Endothelial cell of umbilical vein (primary cell): ENCODE results near the gene TRAF7. TPM values are rescaled to one million over a fixed set of nuclear protein-coding genes. Genes with fewer than 3 reads are reported as not detected.

ENCODE experiments used
- BruUV-seq: library from RNA; stranded (reverse); fragments of 400-500 nt; replicated peaks from 2 replicates; lab custom pipeline; 2021; lab: Mats Ljungman, UMichigan
- CTCF ChIA-PET: fragments of 300-600, 350-600 bp; sonication (Branson Sonifier 250); formaldehyde crosslinking; loops from one replicate; lab custom pipeline; 2021; ENCODE audit warnings: antibody characterized with exemption, inconsistent platforms; lab: Charles Lee
- POLR2A ChIA-PET: fragments of 300-600, 350-600 bp; sonication (Branson Sonifier 250); formaldehyde crosslinking; loops from one replicate; lab custom pipeline; 2021; ENCODE audit warnings: antibody characterized with exemption, inconsistent platforms; lab: Charles Lee
- DNase-seq: peaks from one replicate; pipeline ENCODE4 v3.0.0-alpha.2; 2011; ENCODE audit warnings: low read depth, low spot score
- FAIRE-seq: peaks from 2 replicates; lab custom pipeline; 2011; peaks lifted over from hg19 to GRCh38; lab: Jason Lieb, UNC
- H2AFZ ChIP-seq: 2 replicates; pipeline ENCODE4 v1.6.0; 2012; ENCODE audit warnings: low read depth, low read length, control low read depth, inconsistent platforms
- H3K27ac ChIP-seq: 2 replicates; pipeline ENCODE4 v1.5.1; 2011; ENCODE audit warnings: low read depth, mild to moderate bottlenecking, control low read depth, low read length, moderate library complexity; ENCODE audit not compliant: insufficient read depth
- H3K27me3 ChIP-seq, 2 experiments: 2 replicates each; pipeline versions ENCODE4 v1.6.0 to v1.6.1; 2011; ENCODE audit warnings: low read length in 2 of 2, mixed read lengths in 1 of 2; ENCODE audit not compliant: control insufficient read depth in 2 of 2, insufficient read depth in 2 of 2
- H3K36me3 ChIP-seq, 2 experiments: 2 replicates in 1 of 2; 3 replicates in 1 of 2; pipeline ENCODE4 v1.5.1; 2011; ENCODE audit warnings: low read length in 2 of 2, mild to moderate bottlenecking in 1 of 2, moderate library complexity in 1 of 2; ENCODE audit not compliant: control insufficient read depth in 2 of 2, insufficient read depth in 2 of 2; ENCODE audit errors: extremely low read depth in 1 of 2
- H3K4me1 ChIP-seq: 3 replicates; pipeline ENCODE4 v1.5.1; 2011; ENCODE audit warnings: mild to moderate bottlenecking, low read length; ENCODE audit not compliant: control insufficient read depth, insufficient read depth; ENCODE audit errors: extremely low read depth
- H3K4me2 ChIP-seq: 2 replicates; pipeline ENCODE4 v1.6.1; 2011; ENCODE audit warnings: low read length, control low read depth, mixed read lengths; ENCODE audit not compliant: insufficient read depth
- H3K4me3 ChIP-seq, 3 experiments: fragments of 200-600 bp in 1 of 3; sonication (generic), shearing (Covaris generic) in 1 of 3; replicated peaks in 1 of 3; 2 replicates each; pipeline ENCODE4 v1.5.1; 2011 to 2016; ENCODE audit warnings: control low read depth in 3 of 3, low read length in 3 of 3, mild to moderate bottlenecking in 2 of 3, inconsistent platforms in 1 of 3, low read depth in 1 of 3, moderate library complexity in 1 of 3; ENCODE audit not compliant: insufficient read depth in 1 of 3
- H3K79me2 ChIP-seq: 2 replicates; pipeline ENCODE4 v1.6.0; 2012; ENCODE audit warnings: low read length, inconsistent platforms; ENCODE audit not compliant: control insufficient read depth, insufficient read depth
- H3K9ac ChIP-seq: replicated peaks from 2 replicates; pipeline ENCODE3; 2011; ENCODE audit warnings: low read length, control low read depth; ENCODE audit not compliant: insufficient read depth; ENCODE audit errors: extremely low read depth
- H3K9me1 ChIP-seq: replicated peaks from 3 replicates; pipeline ENCODE4 v1.6.0; 2011; ENCODE audit warnings: mild to moderate bottlenecking, low read length; ENCODE audit not compliant: control insufficient read depth, insufficient read depth; ENCODE audit errors: extremely low read depth
- H3K9me3 ChIP-seq: replicated peaks from 2 replicates; pipeline ENCODE4 v1.5.1; 2012; ENCODE audit warnings: low read length, inconsistent platforms; ENCODE audit not compliant: control insufficient read depth, insufficient read depth
- H4K20me1 ChIP-seq: replicated peaks from 2 replicates; pipeline ENCODE3; 2011; ENCODE audit warnings: mild to moderate bottlenecking, low read length; ENCODE audit not compliant: control insufficient read depth, insufficient read depth; ENCODE audit errors: extremely low read depth
- EZH2 ChIP-seq: IDR thresholded peaks from 2 replicates; pipeline ENCODE4 v1.6.1; 2012; ENCODE audit warnings: borderline replicate concordance, low read depth, mild to moderate bottlenecking, moderate library complexity, low read length, inconsistent platforms; ENCODE audit not compliant: severe bottlenecking
- FOS ChIP-seq: IDR thresholded peaks from 2 replicates; pipeline ENCODE4 v1.6.1; 2011; ENCODE audit warnings: mild to moderate bottlenecking, low read length, moderate library complexity, borderline replicate concordance; ENCODE audit not compliant: insufficient read depth
- GATA2 ChIP-seq: IDR thresholded peaks from 2 replicates; pipeline ENCODE4 v1.7.0; 2011; ENCODE audit warnings: low read depth, mild to moderate bottlenecking, moderate library complexity, mixed read lengths, low read length; ENCODE audit not compliant: insufficient read length, insufficient read depth
- JUN ChIP-seq: IDR thresholded peaks from 2 replicates; pipeline ENCODE4 v1.6.1; 2011; ENCODE audit warnings: borderline replicate concordance, low read depth; ENCODE audit not compliant: insufficient read length, insufficient read depth
- MAX ChIP-seq: IDR thresholded peaks from 2 replicates; pipeline ENCODE4 v1.6.1; 2011; ENCODE audit not compliant: insufficient read depth, insufficient read length
- MYC ChIP-seq: IDR thresholded peaks from one replicate; pipeline ENCODE4 v1.6.1; 2011; ENCODE audit warnings: mild to moderate bottlenecking, low read depth, low read length
- POLR2A ChIP-seq: IDR thresholded peaks from 2 replicates; pipeline ENCODE4 v1.6.1; 2012; ENCODE audit warnings: low read depth, mild to moderate bottlenecking, control low read depth, low read length
- POLR2AphosphoS5 ChIP-seq: IDR thresholded peaks from 2 replicates; pipeline ENCODE4 v1.6.1; 2012; ENCODE audit warnings: low read depth, mild to moderate bottlenecking, control low read depth, low read length, moderate library complexity; ENCODE audit not compliant: insufficient read depth
- dilution Hi-C: fragments of 300-500 bp; cut with MboI; formaldehyde crosslinking; loops from one replicate; pipeline ENCODE4 v1.15.0; 2019; ENCODE audit warnings: low sequenced_read_pairs; ENCODE audit not compliant: extremely low pct_ligation_motif_present
- intact Hi-C: fragments of 100-400 bp; cut with micrococcal nuclease; formaldehyde crosslinking; loops from one replicate; pipeline ENCODE4 v1.10.0; 2022
- polyA plus RNA-seq, 4 experiments: library from polyadenylated mRNA; depleted of rRNA in 3 of 4; stranded (reverse) in 3 of 4; unstranded in 1 of 4; fragments of >200 nt; gene quantifications; 2 replicates each; pipeline versions ENCODE4 v1.2.1 to v1.2.3, GENCODE V29; 2011 to 2012; ENCODE audit warnings: missing spikeins in 1 of 4
- total RNA-seq: library from RNA; stranded (reverse); gene quantifications from 2 replicates; pipeline ENCODE4 v1.2.3, GENCODE V29; 2021
- TF ChIP-seq, protein P1 (sequence below), 2 donors: IDR thresholded peaks; 1 replicate in 1 of 2; 2 replicates in 1 of 2; pipeline ENCODE4 v1.5.1; 2011; ENCODE audit warnings: low read length in 2 of 2, mild to moderate bottlenecking in 2 of 2, moderate library complexity in 2 of 2, control low read depth in 1 of 2, inconsistent platforms in 1 of 2, low read depth in 1 of 2; ENCODE audit not compliant: insufficient read depth in 1 of 2; ENCODE audit errors: extremely low read depth in 1 of 2

The TRAF7 gene
- total and polyA plus RNA-seq, 2 donors (not counting 3 experiments of a cell fraction or from before 2014, with no cell fraction given): 141 to 175 TPM

GRCh38 chr16:2199621-2200139 is 44.1 kb downstream of the TRAF7 start:
- BruUV-seq: no TSS peak
- dilution Hi-C loops: no loop called here
- intact Hi-C loops: loop anchor here (5.0 kb wide), 1 partner anchor 53 kb away; the partner anchor contains the start of gene ECI1
- Histone ChIP-seq H3K9me3 (no peaks in the 10 kb centered on the region), H3K9me1 (no peaks in the 10 kb centered on the region), H3K9ac (no peak overlapping the region), H3K36me3 (no peaks in the 10 kb centered on the region), H3K4me2 (no peak overlapping the region), H4K20me1 (no peaks in the 10 kb centered on the region), H3K4me1 (peaks cover under 1% of the 10 kb centered on the region), H3K79me2 (no peaks in the 10 kb centered on the region), H3K27ac (no peak overlapping the region), H3K4me3 (no peak overlapping the region), H2AFZ (no peak overlapping the region), H3K27me3 (peaks cover 27 to 36% of the 10 kb centered on the region in 2 experiments)
- ChIA-PET POLR2A (no interaction called here), CTCF (no interaction called here)
- no peak for TF ChIP-seq POLR2A
- no peak for TF ChIP-seq MAX
- FAIRE-seq (no peak), DNase-seq (no peak)

DNA sequence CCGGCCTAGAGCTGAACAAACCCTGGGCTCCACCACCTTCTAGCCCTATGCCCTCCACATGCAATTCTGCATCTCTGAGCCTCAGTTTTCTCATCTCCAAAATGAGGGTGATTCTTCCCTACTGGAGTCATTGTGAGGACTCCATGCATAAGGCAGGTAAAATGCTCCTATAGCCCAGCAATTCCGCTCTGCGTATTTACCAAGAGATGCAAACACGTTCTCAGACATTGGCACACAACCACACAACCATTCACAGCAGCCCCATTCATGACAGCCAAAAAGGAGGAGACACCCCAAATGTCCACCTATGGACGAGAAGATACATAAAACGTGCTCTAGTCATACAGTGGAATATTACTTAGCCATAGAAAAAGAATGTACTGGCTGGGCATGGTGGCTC is 44.7 kb downstream of the TRAF7 start:
- no peaks in the 10 kb centered on the region for H3K9me1 ChIP-seq
- no peak overlapping the region for H2AFZ ChIP-seq
- no peak overlapping the region for H3K4me2 ChIP-seq
- H3K36me3 ChIP-seq: no peaks in the 10 kb centered on the region
- intact Hi-C loops: no loop called here
- no peak for FAIRE-seq
- no peak for TF ChIP-seq MYC
- TF ChIP-seq POLR2AphosphoS5: no peak
- no peak for TF ChIP-seq EZH2
- TF ChIP-seq FOS: no peak
- TF ChIP-seq GATA2: no peak
- no peak for TF ChIP-seq POLR2A
- no peak for TF ChIP-seq MAX
- TF ChIP-seq, protein P1, sequence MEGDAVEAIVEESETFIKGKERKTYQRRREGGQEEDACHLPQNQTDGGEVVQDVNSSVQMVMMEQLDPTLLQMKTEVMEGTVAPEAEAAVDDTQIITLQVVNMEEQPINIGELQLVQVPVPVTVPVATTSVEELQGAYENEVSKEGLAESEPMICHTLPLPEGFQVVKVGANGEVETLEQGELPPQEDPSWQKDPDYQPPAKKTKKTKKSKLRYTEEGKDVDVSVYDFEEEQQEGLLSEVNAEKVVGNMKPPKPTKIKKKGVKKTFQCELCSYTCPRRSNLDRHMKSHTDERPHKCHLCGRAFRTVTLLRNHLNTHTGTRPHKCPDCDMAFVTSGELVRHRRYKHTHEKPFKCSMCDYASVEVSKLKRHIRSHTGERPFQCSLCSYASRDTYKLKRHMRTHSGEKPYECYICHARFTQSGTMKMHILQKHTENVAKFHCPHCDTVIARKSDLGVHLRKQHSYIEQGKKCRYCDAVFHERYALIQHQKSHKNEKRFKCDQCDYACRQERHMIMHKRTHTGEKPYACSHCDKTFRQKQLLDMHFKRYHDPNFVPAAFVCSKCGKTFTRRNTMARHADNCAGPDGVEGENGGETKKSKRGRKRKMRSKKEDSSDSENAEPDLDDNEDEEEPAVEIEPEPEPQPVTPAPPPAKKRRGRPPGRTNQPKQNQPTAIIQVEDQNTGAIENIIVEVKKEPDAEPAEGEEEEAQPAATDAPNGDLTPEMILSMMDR (IDR thresholded peaks at IDR 0.05; ENCODE audit: extremely low read depth in 1 of 2, insufficient read depth in 1 of 2, low read depth in 1 of 2, low read length in 2 of 2): no peak
- TF ChIP-seq JUN: no peak
- no TSS peak for BruUV-seq
- H3K27ac ChIP-seq: no peak overlapping the region
- H4K20me1 ChIP-seq: no peaks in the 10 kb centered on the region
- no peaks in the 10 kb centered on the region for H3K79me2 ChIP-seq
- no peaks in the 10 kb centered on the region for H3K9me3 ChIP-seq
- H3K27me3 ChIP-seq: peaks cover 21 to 31% of the 10 kb centered on the region in 2 experiments
- H3K4me1 ChIP-seq: peaks cover 3% of the 10 kb centered on the region
- no peak for DNase-seq
- POLR2A ChIA-PET: no interaction called here
- CTCF ChIA-PET: no interaction called here
- no peak overlapping the region for H3K9ac ChIP-seq
- dilution Hi-C loops: no loop called here
- H3K4me3 ChIP-seq: no peak overlapping the region
